GM19023 (cell line): Measurements from ENCODE around the gene HGD.

Source experiments
- ATAC-seq: cut with Tn5 transposase; IDR thresholded peaks from one replicate; pipeline ENCODE4 v1.9.1; 2021; ENCODE audit warnings: mild to moderate bottlenecking, moderate library complexity; ENCODE audit not compliant: unreplicated experiment

The HGD gene

DNA sequence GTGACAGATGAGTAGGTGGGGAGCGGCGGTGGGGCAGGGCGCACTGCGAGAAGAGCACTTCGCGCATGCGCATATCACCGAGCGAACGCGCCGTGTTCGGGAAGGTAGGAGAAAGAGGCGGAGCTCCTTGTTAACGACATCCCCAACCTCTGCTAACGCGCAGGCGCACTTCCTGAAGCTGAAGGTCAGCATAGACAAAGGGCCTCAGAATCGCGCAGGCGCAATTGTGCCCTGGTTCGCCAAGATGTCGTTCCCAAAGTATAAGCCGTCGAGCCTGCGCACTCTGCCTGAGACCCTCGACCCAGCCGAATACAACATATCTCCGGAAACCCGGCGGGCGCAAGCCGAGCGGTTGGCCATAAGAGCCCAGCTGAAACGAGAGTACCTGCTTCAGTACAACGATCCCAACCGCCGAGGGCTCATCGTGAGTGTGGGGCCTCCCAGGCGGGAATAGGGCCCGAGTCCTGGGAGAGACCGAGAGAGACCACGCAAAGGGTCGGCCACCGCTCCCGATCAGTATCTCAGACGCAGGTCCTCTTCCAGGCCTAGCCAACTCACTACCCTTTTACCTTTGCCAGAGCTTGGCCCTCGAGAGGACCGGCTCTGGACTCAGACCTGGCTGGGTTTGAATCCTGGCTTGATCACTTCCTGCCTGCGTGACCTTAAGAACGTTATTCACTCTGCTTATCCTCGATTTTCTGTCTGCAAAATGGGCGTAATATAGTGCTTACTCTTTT, 85.8 kb downstream of the HGD start, which contains the start of gene NDUFB4:
NDUFB4 (plus strand) TSS at position 221 of the 737 bp plus-strand sequence; CDS start at position 245, 24 bp downstream.
- ATAC-seq = peak; percentile 97

- ATAC-seq = no peak
These were observed 86.3 kb downstream of the HGD start for GRCh38 chr3:120595788-120596115.

- ATAC-seq = no peak
These were observed 94.6 kb downstream of the HGD start for GRCh38 chr3:120587332-120587975.
